Measurements from ENCODE around the gene PRB3. TPM values are rescaled to one million over a fixed set of nuclear protein-coding genes. Genes with fewer than 3 reads are reported as not detected.

Gene PRB3
- total and polyA plus RNA-seq, 9 of the 15 experiments (the other 6 are each of a cell fraction or from before 2014, with no cell fraction given), result 0.07 TPM; not detected in 8

GRCh38 chr12:11228296-11228879, 41.1 kb downstream of the PRB3 start:
- in situ Hi-C loops (cut with MboI), result no loop called here
- FAIRE-seq, result peak; percentile 89
- no peaks in the 10 kb centered on the region for H3K9me3 ChIP-seq (replicated peaks; ENCODE audit: control insufficient read depth, insufficient read depth, low read depth, low read length)
- no peak for TF ChIP-seq HNRNPH1 (optimal IDR thresholded peaks at IDR 0.05; ENCODE audit: low read depth, low read length)
- TF ChIP-seq E2F6 (IDR thresholded peaks at IDR 0.05; ENCODE audit: borderline replicate concordance in 1 of 2, extremely low read depth in 1 of 2, insufficient read depth in 1 of 2, insufficient read length in 1 of 2, low read depth in 1 of 2, low read length in 1 of 2, poor library complexity in 1 of 2, severe bottlenecking in 1 of 2), result no peak
- TF ChIP-seq SMC3 (conservative IDR thresholded peaks at IDR 0.05; ENCODE audit: insufficient read depth, low read depth, low read length), result peak; percentile 58; the same call in 1 of the 2 replicates
- 0 out of 2 replicates have a peak, but pooled peaks have one; percentile 10 for TF ChIP-seq CREM (IDR thresholded peaks at IDR 0.05; ENCODE audit: low read depth)
- no peak for TF ChIP-seq MCM2 (IDR thresholded peaks at IDR 0.05; ENCODE audit: low read depth)
- no peak for TF ChIP-seq TAF15 (IDR thresholded peaks at IDR 0.05; ENCODE audit: low read depth, low read length)
- no peak for TF ChIP-seq XRCC5 (IDR thresholded peaks at IDR 0.05; ENCODE audit: low read depth, low read length)
- no peak for TF ChIP-seq TRIM24 (IDR thresholded peaks at IDR 0.05)
- TF ChIP-seq JUND (IDR thresholded peaks at IDR 0.05; ENCODE audit: borderline replicate concordance, low read depth, low read length), result no peak
- TF ChIP-seq JUND (tag; IDR thresholded peaks at IDR 0.05; ENCODE audit: borderline replicate concordance, low read depth, low read length), result no peak
- no peak for TF ChIP-seq TSHZ1 (CRISPR knock-in tag; IDR thresholded peaks at IDR 0.05)
- no peak for TF ChIP-seq ZNF280B (CRISPR knock-in tag; IDR thresholded peaks at IDR 0.05)

More at GRCh38 chr12:11228296-11228879, 41.1 kb downstream of the PRB3 start:
- WGBS (ENCODE audit: insufficient coverage, low coverage, missing lambda C conversion rate), result 7% methylated on average over 5 of the region's 5 CpGs
- Histone ChIP-seq H3K9ac (ENCODE audit: insufficient read depth in 1 of 2, low read depth in 2 of 2, low read length in 2 of 2) (no peak overlapping the region), H3K4me1 (replicated peaks in 1 of 2; ENCODE audit: control insufficient read depth in 2 of 2, insufficient read depth in 2 of 2, low read length in 2 of 2) (no peaks in the 10 kb centered on the region), H3K27me3 (ENCODE audit: control insufficient read depth in 2 of 2, insufficient read depth in 2 of 2, low read length in 2 of 2) (no peaks in the 10 kb centered on the region), H2AFZ (ENCODE audit: low read depth, low read length) (no peak overlapping the region), H3K9me1 (ENCODE audit: control insufficient read depth, insufficient read depth, low read length) (no peaks in the 10 kb centered on the region), H3K4me3 (no peak overlapping the region), H3K4me2 (ENCODE audit: insufficient read depth, low read length) (no peak overlapping the region), H3K27ac (ENCODE audit: extremely low read depth, low read depth, low read length) (no peak overlapping the region), H3K79me2 (ENCODE audit: control insufficient read depth, insufficient read depth, low read length) (no peaks in the 10 kb centered on the region), H4K20me1 (replicated peaks; ENCODE audit: control insufficient read depth, insufficient read depth, low read length) (no peaks in the 10 kb centered on the region), H3K36me3 (ENCODE audit: control insufficient read depth, insufficient read depth, low read length) (no peaks in the 10 kb centered on the region)
- ChIA-PET POLR2A (interaction anchor here (1.4 kb wide), 1 partner anchor 9 kb away, joined by 3 read pairs; no protein-coding TSS in a partner anchor), CTCF (ENCODE audit: low intra/inter-chr PET ratio) (interaction anchor here (0.5 to 2.8 kb wide), 4 partner anchors 259 to 1611 kb away, joined by 3 to 26 read pairs (median 4); no protein-coding TSS in a partner anchor)
- ATAC-seq (peak; percentile 85), DNase-seq (ENCODE audit: extremely low read depth in 1 of 4, low spot score in 3 of 4) (peak; percentile 22 to 50 (median 29))
- intact Hi-C loops (cut with micrococcal nuclease), result loop anchor here (1.0 kb wide), 1 partner anchor 258 kb away; no protein-coding TSS in a partner anchor
- BruUV-seq (replicated peaks), result no TSS peak

Data from K562 (cell line).